ENCODE measurements around the gene IL1RAPL2.
"Not testable (repeated sequence)": the region's sequence is repeated elsewhere in the genome, so short reads cannot be mapped to it uniquely, and the experiment has no call there.

Gene IL1RAPL2

GRCh38 chrX:104863466-104863865 is 297.5 kb downstream of the IL1RAPL2 start:
- DNase-seq: no peak

GRCh38 chrX:104864296-104864695 is 298.3 kb downstream of the IL1RAPL2 start:
- DNase-seq: no peak

GRCh38 chrX:104877504-104877903 is 311.5 kb downstream of the IL1RAPL2 start:
- no peak for DNase-seq

- no peak for DNase-seq
These were observed 336.1 kb downstream of the IL1RAPL2 start for GRCh38 chrX:104902070-104902469.

- DNase-seq: not testable (repeated sequence)
These were observed 343.7 kb downstream of the IL1RAPL2 start for GRCh38 chrX:104909694-104910093.

GRCh38 chrX:104913348-104913747 is 347.3 kb downstream of the IL1RAPL2 start:
- DNase-seq: no peak

- not testable (repeated sequence) for DNase-seq
These were observed 348.7 kb downstream of the IL1RAPL2 start for GRCh38 chrX:104914686-104915085.

- no peak for DNase-seq
These were observed 352.1 kb downstream of the IL1RAPL2 start for GRCh38 chrX:104918122-104918521.

- DNase-seq: no peak
These were observed 355.7 kb downstream of the IL1RAPL2 start for GRCh38 chrX:104921584-104922205.

GRCh38 chrX:104922206-104922621 is 356.2 kb downstream of the IL1RAPL2 start:
- peak; percentile 47 for DNase-seq

GRCh38 chrX:104929324-104929723 is 363.3 kb downstream of the IL1RAPL2 start:
- DNase-seq: no peak

GRCh38 chrX:104935581-104935980 is 369.6 kb downstream of the IL1RAPL2 start:
- DNase-seq: no peak

GRCh38 chrX:104953251-104953650 is 387.3 kb downstream of the IL1RAPL2 start:
- DNase-seq: no peak

- DNase-seq: no peak
These were observed 395.9 kb downstream of the IL1RAPL2 start for GRCh38 chrX:104961926-104962325.

GRCh38 chrX:104968241-104968640 is 402.2 kb downstream of the IL1RAPL2 start:
- no peak for DNase-seq

- DNase-seq: no peak
These were observed 406.7 kb downstream of the IL1RAPL2 start for GRCh38 chrX:104972737-104973136.

- no peak for DNase-seq
These were observed 421.1 kb downstream of the IL1RAPL2 start for GRCh38 chrX:104987063-104987462.

- DNase-seq: no peak
These were observed 422.0 kb downstream of the IL1RAPL2 start for GRCh38 chrX:104988038-104988437.

- no peak for DNase-seq
These were observed 429.5 kb downstream of the IL1RAPL2 start for GRCh38 chrX:104995546-104995945.

- DNase-seq: no peak
These were observed 440.1 kb downstream of the IL1RAPL2 start for GRCh38 chrX:105006103-105006502.

GRCh38 chrX:105006996-105007395 is 441.0 kb downstream of the IL1RAPL2 start:
- DNase-seq: no peak

- DNase-seq: no peak
These were observed 447.7 kb downstream of the IL1RAPL2 start for GRCh38 chrX:105013719-105014118.

GRCh38 chrX:105017641-105018040 is 451.6 kb downstream of the IL1RAPL2 start:
- DNase-seq: no peak

- no peak for DNase-seq
These were observed 452.9 kb downstream of the IL1RAPL2 start for GRCh38 chrX:105018865-105019264.

GRCh38 chrX:105028962-105029361 is 463.0 kb downstream of the IL1RAPL2 start:
- not testable (repeated sequence) for DNase-seq
